Fibroblast of lung (primary cell): ENCODE measurements around the gene TRIM72. TPM values are rescaled to one million over a fixed set of nuclear protein-coding genes. Genes with fewer than 3 reads are reported as not detected.

Experiments
- DNase-seq, 2 donors: peaks; one replicate each; pipeline versions ENCODE4 v3.0.0 to v3.0.0-alpha.2; 2010; ENCODE audit warnings: low read depth in 2 of 2
- H2AFZ ChIP-seq: 2 replicates; pipeline ENCODE4 v1.5.1; 2012; ENCODE audit warnings: low read length, control low read depth, inconsistent platforms
- H3K27ac ChIP-seq: 2 replicates; pipeline ENCODE4 v1.5.1; 2011; ENCODE audit warnings: low read length, control low read depth; ENCODE audit not compliant: insufficient read depth
- H3K27me3 ChIP-seq: 2 replicates; pipeline ENCODE4 v1.5.1; 2011; ENCODE audit warnings: mild to moderate bottlenecking, low read length; ENCODE audit not compliant: control insufficient read depth, insufficient read depth
- H3K36me3 ChIP-seq: 2 replicates; pipeline ENCODE4 v1.5.1; 2011; ENCODE audit warnings: low read length; ENCODE audit not compliant: control insufficient read depth, insufficient read depth
- H3K4me1 ChIP-seq: 2 replicates; pipeline ENCODE4 v1.5.1; 2011; ENCODE audit warnings: low read length; ENCODE audit not compliant: control insufficient read depth, insufficient read depth; ENCODE audit errors: extremely low read depth
- H3K4me2 ChIP-seq: 2 replicates; pipeline ENCODE4 v1.5.1; 2011; ENCODE audit warnings: low read length, control low read depth; ENCODE audit not compliant: insufficient read depth; ENCODE audit errors: extremely low read depth
- H3K4me3 ChIP-seq, 4 experiments: fragments of 200-600 bp in 1 of 4; sonication (generic) in 1 of 4; replicated peaks in 1 of 4; 2 replicates each; pipeline ENCODE4 v1.5.1; 2011 to 2016; ENCODE audit warnings: low read length in 4 of 4, low read depth in 3 of 4, mild to moderate bottlenecking in 3 of 4, control low read depth in 2 of 4, inconsistent platforms in 1 of 4, mixed read lengths in 1 of 4; ENCODE audit not compliant: insufficient read depth in 1 of 4; ENCODE audit errors: control extremely low read depth in 1 of 4
- H3K79me2 ChIP-seq: 2 replicates; pipeline ENCODE4 v1.5.1; 2012; ENCODE audit warnings: mild to moderate bottlenecking, low read length, inconsistent platforms; ENCODE audit not compliant: control insufficient read depth, insufficient read depth
- H3K9ac ChIP-seq: 2 replicates; pipeline ENCODE4 v1.5.1; 2011; ENCODE audit warnings: mild to moderate bottlenecking, low read length, control low read depth; ENCODE audit not compliant: insufficient read depth
- H3K9me3 ChIP-seq: 2 replicates; pipeline ENCODE4 v1.5.1; 2012; ENCODE audit warnings: low read depth, low read length; ENCODE audit not compliant: control insufficient read depth, insufficient read depth
- H4K20me1 ChIP-seq: 2 replicates; pipeline ENCODE4 v1.5.1; 2011; ENCODE audit warnings: low read length; ENCODE audit not compliant: control insufficient read depth, insufficient read depth; ENCODE audit errors: extremely low read depth
- CTCF ChIP-seq, 2 donors: IDR thresholded peaks in 1 of 2; conservative IDR thresholded peaks in 1 of 2; 1 replicate in 1 of 2; 2 replicates in 1 of 2; pipeline ENCODE4 v1.5.1; 2011 to 2012; ENCODE audit warnings: low read length in 2 of 2, control low read depth in 1 of 2, inconsistent platforms in 1 of 2, low read depth in 1 of 2, mild to moderate bottlenecking in 1 of 2
- EZH2 ChIP-seq: IDR thresholded peaks from 2 replicates; pipeline ENCODE4 v1.5.1; 2012; ENCODE audit warnings: low read length, control low read depth, mild to moderate bottlenecking; ENCODE audit errors: missing control alignments
- polyA plus RNA-seq, 2 donors: library from polyadenylated mRNA; depleted of rRNA in 1 of 2; stranded (reverse) in 1 of 2; unstranded in 1 of 2; fragments of >200 nt; gene quantifications; 2 replicates each; pipeline ENCODE4 v1.2.1, GENCODE V29; 2011 to 2012; ENCODE audit warnings: missing spikeins in 1 of 2
- total RNA-seq: library from RNA; depleted of rRNA; stranded (reverse); fragments of >200 nt; gene quantifications from 2 replicates; pipeline ENCODE4 v1.2.1, GENCODE V29; 2014

The TRIM72 gene
- total and polyA plus RNA-seq, 2 donors (not counting 1 experiment from before 2014, with no cell fraction given): not detected

GRCh38 chr16:31184888-31185287, 29.0 kb upstream of the TRIM72 start:
- H3K27me3 ChIP-seq: no peaks in the 10 kb centered on the region
- H3K9me3 ChIP-seq: no peaks in the 10 kb centered on the region
- TF ChIP-seq CTCF (conservative IDR thresholded peaks at IDR 0.05 in 1 of 2, IDR thresholded peaks at IDR 0.05 in 1 of 2; ENCODE audit: low read depth in 1 of 2, low read length in 2 of 2) (no peak), EZH2 (no peak)
- peaks cover 7% of the 10 kb centered on the region for H3K4me1 ChIP-seq
- H4K20me1 ChIP-seq: peaks cover 6% of the 10 kb centered on the region
- H3K9ac ChIP-seq: no peak overlapping the region
- H3K4me3 ChIP-seq: no peak overlapping the region
- no peak for DNase-seq
- H3K27ac ChIP-seq: no peak overlapping the region
- peaks cover 48% of the 10 kb centered on the region for H3K36me3 ChIP-seq
- no peak overlapping the region for H2AFZ ChIP-seq
- peaks cover 95% of the 10 kb centered on the region for H3K79me2 ChIP-seq
- no peak overlapping the region for H3K4me2 ChIP-seq

GRCh38 chr16:31185339-31185738, 28.6 kb upstream of the TRIM72 start:
- H2AFZ ChIP-seq: no peak overlapping the region
- H3K4me3 ChIP-seq: no peak overlapping the region
- no peaks in the 10 kb centered on the region for H3K9me3 ChIP-seq
- peaks cover 6% of the 10 kb centered on the region for H4K20me1 ChIP-seq
- H3K27me3 ChIP-seq: no peaks in the 10 kb centered on the region
- no peak overlapping the region for H3K27ac ChIP-seq
- H3K9ac ChIP-seq: no peak overlapping the region
- peaks cover 96% of the 10 kb centered on the region for H3K79me2 ChIP-seq
- no peak overlapping the region for H3K4me2 ChIP-seq
- DNase-seq: no peak
- H3K4me1 ChIP-seq: peaks cover 7% of the 10 kb centered on the region
- TF ChIP-seq CTCF (conservative IDR thresholded peaks at IDR 0.05 in 1 of 2, IDR thresholded peaks at IDR 0.05 in 1 of 2; ENCODE audit: low read depth in 1 of 2, low read length in 2 of 2): no peak
- TF ChIP-seq EZH2: no peak
- H3K36me3 ChIP-seq: peaks cover 53% of the 10 kb centered on the region

GRCh38 chr16:31186176-31186575, 27.7 kb upstream of the TRIM72 start:
- peaks cover 6% of the 10 kb centered on the region for H4K20me1 ChIP-seq
- H3K27me3 ChIP-seq: no peaks in the 10 kb centered on the region
- peaks cover 91% of the 10 kb centered on the region for H3K79me2 ChIP-seq
- H3K27ac ChIP-seq: no peak overlapping the region
- no peak for DNase-seq
- no peak for TF ChIP-seq CTCF (conservative IDR thresholded peaks at IDR 0.05 in 1 of 2, IDR thresholded peaks at IDR 0.05 in 1 of 2; ENCODE audit: low read depth in 1 of 2, low read length in 2 of 2)
- peaks cover 54% of the 10 kb centered on the region for H3K36me3 ChIP-seq
- H3K4me2 ChIP-seq: no peak overlapping the region
- H2AFZ ChIP-seq: no peak overlapping the region
- H3K9me3 ChIP-seq: no peaks in the 10 kb centered on the region
- no peak overlapping the region for H3K9ac ChIP-seq
- H3K4me1 ChIP-seq: peaks cover 7% of the 10 kb centered on the region
- no peak overlapping the region for H3K4me3 ChIP-seq
